Aorta (tissue), 5 donors: Measurements from ENCODE around the gene HECTD4. TPM values are rescaled to one million over a fixed set of nuclear protein-coding genes. Genes with fewer than 3 reads are reported as not detected.
A peak's percentile ranks its signal among the peaks of the same experiment; 100 is the strongest.
"Not testable (repeated sequence)": the region's sequence is repeated elsewhere in the genome, so short reads cannot be mapped to it uniquely, and the experiment has no call there.

Source experiments
- ATAC-seq: fragments of 200-7000 bp; cut with Tn5 transposase; one replicate; pipeline ENCODE4 v1.9.1; 2022; ENCODE audit warnings: moderate library complexity; ENCODE audit not compliant: low FRiP score
- DNase-seq, 2 donors: peaks; one replicate each; pipeline ENCODE4 v3.0.0-alpha.2; 2020
- H3K27ac ChIP-seq, 2 donors: one replicate each; pipeline ENCODE4 v1.5.1; 2013; ENCODE audit warnings: low read length in 2 of 2, mild to moderate bottlenecking in 2 of 2, moderate library complexity in 2 of 2, control low read depth in 1 of 2, inconsistent platforms in 1 of 2, low read depth in 1 of 2
- H3K27me3 ChIP-seq, 2 donors: one replicate each; pipeline ENCODE4 v1.6.1; 2013; ENCODE audit warnings: control low read depth in 1 of 2, low read length in 1 of 2, mild to moderate bottlenecking in 1 of 2, moderate library complexity in 1 of 2; ENCODE audit not compliant: insufficient read depth in 2 of 2, control insufficient read depth in 1 of 2
- H3K36me3 ChIP-seq, 2 donors: one replicate each; pipeline ENCODE4 v1.6.1; 2013; ENCODE audit warnings: control low read depth in 1 of 2, low read length in 1 of 2, mild to moderate bottlenecking in 1 of 2; ENCODE audit not compliant: insufficient read depth in 2 of 2, control insufficient read depth in 1 of 2
- H3K4me1 ChIP-seq, 2 donors: one replicate each; pipeline ENCODE4 v1.6.1; 2013; ENCODE audit warnings: low read length in 2 of 2, control low read depth in 1 of 2, mild to moderate bottlenecking in 1 of 2, moderate library complexity in 1 of 2; ENCODE audit not compliant: insufficient read depth in 2 of 2, control insufficient read depth in 1 of 2
- H3K4me3 ChIP-seq, 2 donors: one replicate each; pipeline ENCODE4 v1.5.1; 2013; ENCODE audit warnings: low read length in 2 of 2, control low read depth in 1 of 2, mild to moderate bottlenecking in 1 of 2
- H3K9me3 ChIP-seq: one replicate; pipeline ENCODE4 v1.6.1; 2013; ENCODE audit warnings: mild to moderate bottlenecking, low read length; ENCODE audit not compliant: control insufficient read depth
- WGBS, 2 donors: extraction: QIAGEN DNeasy Blood & Tissue Kit; methylation state at CpG; one replicate each; pipeline ENCODE4 v1.1.7; 2013; 5-methylcytosine and 5-hydroxymethylcytosine counted together
- intact Hi-C, 2 donors: fragments of 100-400 bp; cut with DNase I; formaldehyde crosslinking; loops; one replicate each; pipeline versions ENCODE4 v1.14.2 to v1.15.0; 2022
- polyA plus RNA-seq, 2 donors: library from polyadenylated mRNA; stranded (reverse); fragments of 200-250 nt; gene quantifications; one replicate each; pipeline ENCODE4 v1.2.3, GENCODE V29; 2013
- total RNA-seq, 2 donors: library from RNA; stranded (reverse); fragmentation: NEBNext Ultra II Directional; extraction: Animal tissue kit (Norgen Biotek cat#: 25700); gene quantifications; one replicate each; pipeline ENCODE4 v1.2.1, GENCODE V29; 2021
- donor health status: healthy with polysubstance abuse.
- donor health status: Bipolar disorder and iron deficiency.
- donor health status: DM: no; HTN: no; CAD: no.
- donor health status: DM: no; HTN: no; CAD: no.
- donor health status: DM: yes; HTN: yes; CAD: no.

The HECTD4 gene
- total and polyA plus RNA-seq, 4 donors, result 16.0 to 78.5 (median 44.5) TPM

- WGBS, 2 donors, result 87 to 95% methylated on average over 1 of the region's 1 CpG
- no peak overlapping the region for H3K4me3 ChIP-seq
- ATAC-seq, result no peak
- intact Hi-C loops, result no loop called here
- H3K27me3 ChIP-seq, result no peaks in the 10 kb centered on the region
- peaks cover 1 to 4% of the 10 kb centered on the region in 2 donors for H3K4me1 ChIP-seq
- H3K27ac ChIP-seq, result no peak overlapping the region
- no peaks in the 10 kb centered on the region for H3K36me3 ChIP-seq
- H3K9me3 ChIP-seq, result no peaks in the 10 kb centered on the region
- DNase-seq, result no peak
These were observed 39.1 kb upstream of the HECTD4 start for GRCh38 chr12:112421363-112421762.

GRCh38 chr12:112420740-112421139 is 38.5 kb upstream of the HECTD4 start:
- H3K27ac ChIP-seq, result no peak overlapping the region
- intact Hi-C loops, result no loop called here

GRCh38 chr12:112419297-112420133 is 37.3 kb upstream of the HECTD4 start:
- ATAC-seq (peak; percentile 86), DNase-seq (peak; percentile 79 to 91)
- intact Hi-C loops, result no loop called here
- H3K4me1 ChIP-seq, result peaks cover 1 to 4% of the 10 kb centered on the region in 2 donors
- no peaks in the 10 kb centered on the region for H3K36me3 ChIP-seq
- H3K27ac ChIP-seq, result peak overlapping the region; percentile 96 to 97
- H3K27me3 ChIP-seq, result no peaks in the 10 kb centered on the region
- peak overlapping the region; percentile 68 to 92 for H3K4me3 ChIP-seq
- H3K9me3 ChIP-seq, result no peaks in the 10 kb centered on the region
- WGBS, 2 donors, result 4% methylated on average over 22 to 31 of the region's 31 CpGs

More at GRCh38 chr12:112420740-112421139, 38.5 kb upstream of the HECTD4 start:
- WGBS, 2 donors, result 42 to 48% methylated on average over 3 of the region's 3 CpGs
- ATAC-seq (no peak), DNase-seq (no peak)
- H3K4me1 ChIP-seq, result peaks cover 1 to 4% of the 10 kb centered on the region in 2 donors
- no peaks in the 10 kb centered on the region for H3K36me3 ChIP-seq
- H3K27me3 ChIP-seq, result no peaks in the 10 kb centered on the region
- no peak overlapping the region for H3K4me3 ChIP-seq
- no peaks in the 10 kb centered on the region for H3K9me3 ChIP-seq

GRCh38 chr12:112418608-112419296 is 36.5 kb upstream of the HECTD4 start, which contains the start of gene PTPN11:
Gene PTPN11 (plus strand): TSS chr12:112418947. CDS start chr12:112419112, 165 bp downstream.
- H3K27me3 ChIP-seq, result no peaks in the 10 kb centered on the region
- ATAC-seq, result peak; percentile 96
- H3K4me1 ChIP-seq, result peaks cover 0 to 1% of the 10 kb centered on the region in 2 donors
- DNase-seq, result peak; percentile 92 to 97
- H3K27ac ChIP-seq, result peak within 1 kb of the TSS; percentile 96 to 97
- WGBS, 2 donors, result 0 to 1% methylated on average over 45 to 89 of the region's 89 CpGs
- intact Hi-C loops, result no loop called here
- H3K4me3 ChIP-seq, result peak within 1 kb of the TSS; percentile 68 to 92
- no peaks in the 10 kb centered on the region for H3K9me3 ChIP-seq
- no peaks in the 10 kb centered on the region for H3K36me3 ChIP-seq

- no peak for DNase-seq
- peak overlapping the region; percentile 62 to 68 for H3K4me3 ChIP-seq
- no peaks in the 10 kb centered on the region for H3K36me3 ChIP-seq
- H3K4me1 ChIP-seq, result peaks cover 0 to 1% of the 10 kb centered on the region in 2 donors
- ATAC-seq, result peak; percentile 2
- H3K9me3 ChIP-seq, result no peaks in the 10 kb centered on the region
- H3K27me3 ChIP-seq, result no peaks in the 10 kb centered on the region
- WGBS, 2 donors, result 0 to 2% methylated on average over 18 of the region's 18 CpGs
- intact Hi-C loops, result no loop called here
- peak overlapping the region in 1 of 2 donors; percentile 90 for H3K27ac ChIP-seq
These were observed 36.0 kb upstream of the HECTD4 start for GRCh38 chr12:112418273-112418607.

- H3K4me1 ChIP-seq, DNase-seq, H3K27me3 ChIP-seq, intact Hi-C loops, H3K4me3 ChIP-seq, H3K27ac ChIP-seq, H3K36me3 ChIP-seq, H3K9me3 ChIP-seq, ATAC-seq: not testable (repeated sequence)
- 86 to 88% methylated on average over 4 of the region's 4 CpGs for WGBS, 2 donors
These were observed 33.2 kb upstream of the HECTD4 start for GRCh38 chr12:112415457-112415856.

GRCh38 chr12:112413855-112414625 is 31.8 kb upstream of the HECTD4 start:
- WGBS, 2 donors, result 36 to 39% methylated on average over 2 of the region's 2 CpGs
- intact Hi-C loops, result no loop called here
- H3K27me3 ChIP-seq, result no peaks in the 10 kb centered on the region
- ATAC-seq (no peak), DNase-seq (no peak)
- no peaks in the 10 kb centered on the region for H3K36me3 ChIP-seq
- H3K9me3 ChIP-seq, result no peaks in the 10 kb centered on the region
- H3K4me3 ChIP-seq, result no peak overlapping the region
- no peak overlapping the region for H3K27ac ChIP-seq
- H3K4me1 ChIP-seq, result no peaks in the 10 kb centered on the region

GRCh38 chr12:112409906-112410244 is 27.6 kb upstream of the HECTD4 start:
- H3K9me3 ChIP-seq, result no peaks in the 10 kb centered on the region
- 96 to 97% methylated on average over 14 of the region's 14 CpGs for WGBS, 2 donors
- H3K4me3 ChIP-seq, result no peak overlapping the region
- DNase-seq, result no peak
- ATAC-seq, result no peak
- no peaks in the 10 kb centered on the region for H3K27me3 ChIP-seq
- no peaks in the 10 kb centered on the region for H3K4me1 ChIP-seq
- H3K27ac ChIP-seq, result no peak overlapping the region
- intact Hi-C loops, result no loop called here
- H3K36me3 ChIP-seq, result peaks cover 0 to 8% of the 10 kb centered on the region in 2 donors
